GM23248 (cell line): Measurements from ENCODE around the gene KRTDAP. TPM values are rescaled to one million over a fixed set of nuclear protein-coding genes. Genes with fewer than 3 reads are reported as not detected.
"Not testable (repeated sequence)": the region's sequence is repeated elsewhere in the genome, so short reads cannot be mapped to it uniquely, and the experiment has no call there.

ENCODE experiments used
- DNase-seq: peaks from one replicate; pipeline ENCODE4 v3.0.0-alpha.2; 2015
- H2AFZ ChIP-seq: fragments of 200-600 bp; sonication (generic); 2 replicates; pipeline ENCODE4 v1.6.1; 2016; ENCODE audit warnings: antibody characterized with exemption
- H3F3A ChIP-seq: fragments of 200-600 bp; sonication (generic); 2 replicates; pipeline ENCODE4 v1.6.1; 2016; ENCODE audit warnings: mild to moderate bottlenecking, antibody characterized with exemption, mixed run types; ENCODE audit not compliant: insufficient read depth
- H3K27ac ChIP-seq: fragments of 200-600 bp; sonication (generic); 2 replicates; pipeline ENCODE4 v1.5.1; 2016; ENCODE audit warnings: mild to moderate bottlenecking
- H3K27me3 ChIP-seq: fragments of 200-600 bp; sonication (generic); replicated peaks from 2 replicates; pipeline ENCODE4 v1.6.1; 2016; ENCODE audit warnings: mild to moderate bottlenecking; ENCODE audit not compliant: insufficient read depth
- H3K36me3 ChIP-seq: fragments of 200-600 bp; sonication (generic); 2 replicates; pipeline ENCODE4 v1.6.1; 2016; ENCODE audit warnings: low read depth, mild to moderate bottlenecking
- H3K4me1 ChIP-seq: fragments of 200-600 bp; sonication (generic); 2 replicates; pipeline ENCODE4 v1.6.1; 2016; ENCODE audit warnings: mild to moderate bottlenecking; ENCODE audit not compliant: insufficient read depth
- H3K4me2 ChIP-seq: fragments of 200-600 bp; sonication (generic); one replicate; pipeline ENCODE4 v1.6.1; 2016; ENCODE audit warnings: mild to moderate bottlenecking; ENCODE audit not compliant: unreplicated experiment
- H3K4me3 ChIP-seq: fragments of 200-600 bp; sonication (generic); 2 replicates; pipeline ENCODE4 v1.5.1; 2016; ENCODE audit warnings: mild to moderate bottlenecking
- H3K79me2 ChIP-seq: fragments of 200-600 bp; sonication (generic); 2 replicates; pipeline ENCODE4 v1.6.1; 2016; ENCODE audit warnings: mild to moderate bottlenecking; ENCODE audit not compliant: insufficient read depth
- H3K9ac ChIP-seq: fragments of 200-600 bp; sonication (generic); 2 replicates; pipeline ENCODE4 v1.6.1; 2016; ENCODE audit warnings: mild to moderate bottlenecking
- H3K9me2 ChIP-seq: fragments of 200-600 bp; sonication (generic); 2 replicates; pipeline ENCODE4 v1.6.1; 2016; ENCODE audit warnings: mixed run types, mild to moderate bottlenecking, moderate library complexity; ENCODE audit not compliant: insufficient read depth
- H3K9me3 ChIP-seq: fragments of 200-600 bp; sonication (generic); one replicate; pipeline ENCODE4 v1.6.1; 2017; ENCODE audit warnings: low read depth
- H4K20me1 ChIP-seq: fragments of 200-600 bp; sonication (generic); 2 replicates; pipeline ENCODE4 v1.6.0; 2016; ENCODE audit not compliant: insufficient read depth
- EZH2 ChIP-seq: fragments of 200-600 bp; sonication (generic); IDR thresholded peaks from 2 replicates; pipeline ENCODE4 v1.6.1; 2018; ENCODE audit warnings: antibody characterized with exemption, mild to moderate bottlenecking; ENCODE audit not compliant: insufficient read depth, poor library complexity, severe bottlenecking
- EZH2phosphoT487 ChIP-seq: fragments of 200-600 bp; sonication (generic); IDR thresholded peaks from 2 replicates; pipeline ENCODE4 v1.6.1; 2018; ENCODE audit warnings: antibody characterized with exemption, moderate library complexity, mild to moderate bottlenecking, low read depth; ENCODE audit not compliant: insufficient read depth
- WGBS, 2 experiments: methylation state at CpG; one replicate each; pipeline ENCODE4 v1.1.6; 2015 to 2017; ENCODE audit warnings: low lambda C conversion rate in 2 of 2, low coverage in 1 of 2; ENCODE audit errors: missing lambda C conversion rate in 2 of 2; 5-methylcytosine and 5-hydroxymethylcytosine counted together
- in situ Hi-C: fragments of 300-500 bp; cut with MboI; formaldehyde crosslinking; loops from 2 replicates; pipeline ENCODE4 v1.15.0; 2020
- polyA plus RNA-seq: library from polyadenylated mRNA; unstranded; fragments of >200 nt; fragmentation: Nextera tagmentation; extraction: Ambion mirVana; gene quantifications from 2 replicates; pipeline ENCODE4 v1.2.1, GENCODE V29; 2016
- total RNA-seq: library from RNA; depleted of rRNA; stranded (reverse); fragments of >200 nt; shearing (Covaris generic); gene quantifications from 2 replicates; pipeline ENCODE4 v1.2.3, GENCODE V29; 2014

The KRTDAP gene
- total and polyA plus RNA-seq, 2 experiments from 2014 or later = not detected

DNA sequence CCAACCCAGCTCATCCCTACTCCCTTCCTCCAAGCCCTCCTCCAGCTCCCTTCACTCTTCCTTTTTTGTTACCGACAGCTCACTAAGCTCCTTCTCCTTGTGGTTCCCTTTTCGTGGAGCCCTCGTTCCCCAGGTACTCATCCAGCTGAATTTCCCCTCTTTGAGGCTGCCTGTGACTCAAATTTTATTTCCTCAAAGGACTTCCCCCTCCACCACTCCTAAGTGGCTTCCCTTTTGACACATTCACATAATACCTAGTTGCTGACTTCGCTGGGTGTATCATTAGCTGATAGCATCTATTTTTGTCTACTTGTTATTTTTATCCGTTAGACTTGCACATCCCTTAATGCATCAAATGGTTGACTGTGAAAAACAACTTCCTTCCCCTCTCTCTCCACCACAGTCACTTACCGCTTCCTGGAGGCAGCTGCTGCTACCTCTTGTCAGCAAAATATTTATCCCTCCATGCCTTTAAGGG lies 27.7 kb downstream of the KRTDAP start:
- no peaks in the 10 kb centered on the region for H3K36me3 ChIP-seq
- in situ Hi-C loops = no loop called here
- WGBS, 2 experiments = 26 to 29% methylated on average over 6 of the region's 6 CpGs

DNA sequence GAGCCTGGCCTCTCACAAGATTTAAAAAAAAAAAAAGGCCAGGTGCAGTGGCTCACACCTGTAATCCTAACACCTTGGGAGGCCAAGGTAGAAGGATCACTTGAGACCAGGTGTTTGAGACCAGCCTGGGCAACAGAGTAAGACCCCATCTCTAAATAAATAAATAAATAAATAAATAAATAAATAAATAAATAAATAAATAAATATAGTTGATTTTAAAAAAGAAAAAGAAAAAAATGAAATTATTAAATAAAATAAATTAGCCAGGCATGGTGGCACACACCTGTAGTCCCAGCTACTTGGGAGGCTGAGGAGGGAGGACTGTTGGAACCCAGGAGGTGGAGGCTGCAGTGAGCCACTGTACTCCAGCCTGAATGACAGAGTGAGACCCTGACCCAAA lies 28.5 kb downstream of the KRTDAP start:
- H3F3A ChIP-seq, H3K4me1 ChIP-seq, H3K4me2 ChIP-seq, H3K79me2 ChIP-seq, H3K4me3 ChIP-seq, H3K27ac ChIP-seq, H2AFZ ChIP-seq, in situ Hi-C loops, DNase-seq, H3K36me3 ChIP-seq, H3K9me3 ChIP-seq, H3K27me3 ChIP-seq, H3K9me2 ChIP-seq, H3K9ac ChIP-seq, H4K20me1 ChIP-seq: not testable (repeated sequence)

More for the DNA sequence above, 27.7 kb downstream of the KRTDAP start:
- H3K9me3 ChIP-seq = no peaks in the 10 kb centered on the region
- H3F3A ChIP-seq = no peaks in the 10 kb centered on the region
- no peaks in the 10 kb centered on the region for H3K4me1 ChIP-seq
- H3K9me2 ChIP-seq = no peaks in the 10 kb centered on the region
- no peaks in the 10 kb centered on the region for H3K79me2 ChIP-seq
- H3K4me2 ChIP-seq = no peak overlapping the region
- peaks cover 11% of the 10 kb centered on the region for H3K27me3 ChIP-seq
- TF ChIP-seq EZH2phosphoT487 = no peak
- no peak for TF ChIP-seq EZH2
- H3K9ac ChIP-seq = no peak overlapping the region
- H3K27ac ChIP-seq = no peak overlapping the region
- no peak for DNase-seq
- H4K20me1 ChIP-seq = no peaks in the 10 kb centered on the region
- H3K4me3 ChIP-seq = no peak overlapping the region
- H2AFZ ChIP-seq = no peak overlapping the region

DNA sequence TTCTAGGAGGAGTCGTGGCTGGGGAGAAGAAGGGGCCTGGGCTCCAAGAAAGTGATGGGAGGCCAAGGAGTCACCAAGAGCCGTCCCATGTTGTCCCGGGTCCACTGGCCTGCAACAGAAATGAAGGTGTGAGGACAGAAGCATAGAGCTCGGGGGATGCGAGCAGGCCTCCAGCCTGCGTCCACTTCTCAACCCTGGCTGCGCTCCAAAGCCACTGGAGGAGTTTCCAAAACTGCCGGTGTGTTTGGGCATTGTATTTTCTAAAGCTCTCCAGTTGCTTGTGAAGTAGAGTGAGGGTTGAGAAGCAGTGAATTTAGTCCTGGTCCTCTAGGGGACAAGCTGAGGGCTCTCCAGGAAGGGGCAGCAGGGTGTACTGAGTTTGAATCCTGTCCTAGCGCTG lies 29.2 kb downstream of the KRTDAP start:
- no peaks in the 10 kb centered on the region for H3K4me1 ChIP-seq
- no peaks in the 10 kb centered on the region for H3F3A ChIP-seq
- 71 to 74% methylated on average over 9 of the region's 9 CpGs for WGBS, 2 experiments
- no peaks in the 10 kb centered on the region for H3K9me3 ChIP-seq
- no peak overlapping the region for H2AFZ ChIP-seq
- no peaks in the 10 kb centered on the region for H3K79me2 ChIP-seq
- H3K27ac ChIP-seq = no peak overlapping the region
- TF ChIP-seq EZH2 (no peak), EZH2phosphoT487 (no peak)
- H3K27me3 ChIP-seq = peaks cover 8% of the 10 kb centered on the region
- H3K4me3 ChIP-seq = no peak overlapping the region
- H3K36me3 ChIP-seq = no peaks in the 10 kb centered on the region
- no peak overlapping the region for H3K4me2 ChIP-seq
- no peak for DNase-seq
- in situ Hi-C loops = no loop called here
- H3K9ac ChIP-seq = no peak overlapping the region
- no peaks in the 10 kb centered on the region for H4K20me1 ChIP-seq
- H3K9me2 ChIP-seq = no peaks in the 10 kb centered on the region

DNA sequence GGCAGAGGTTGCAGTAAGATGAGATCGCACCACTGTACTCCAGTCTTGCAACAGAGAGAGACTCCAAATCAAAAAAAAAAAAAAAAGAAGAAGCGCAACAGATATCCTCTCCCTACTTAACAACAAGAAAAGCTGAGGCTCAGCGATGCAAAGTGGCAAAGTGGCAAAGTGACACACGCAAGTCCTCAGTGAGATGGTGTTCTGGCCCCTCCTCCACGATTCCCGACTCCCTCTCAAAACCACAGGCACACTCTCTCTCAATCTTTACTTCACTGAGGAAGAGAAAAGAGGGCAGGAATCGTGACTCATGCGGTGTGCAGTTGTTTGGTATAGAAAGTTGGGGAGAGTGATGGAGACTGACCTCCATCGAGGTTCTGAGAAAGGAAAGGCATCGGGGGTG lies 29.7 kb downstream of the KRTDAP start:
- in situ Hi-C loops = no loop called here
- no peak overlapping the region for H3K27ac ChIP-seq
- DNase-seq = no peak
- no peak overlapping the region for H3K9ac ChIP-seq
- H3K79me2 ChIP-seq = no peaks in the 10 kb centered on the region
- H3F3A ChIP-seq = no peaks in the 10 kb centered on the region
- H3K27me3 ChIP-seq = peaks cover 8% of the 10 kb centered on the region
- H3K9me3 ChIP-seq = no peaks in the 10 kb centered on the region
- WGBS, 2 experiments = 78 to 79% methylated on average over 10 of the region's 10 CpGs
- H3K36me3 ChIP-seq = no peaks in the 10 kb centered on the region
- H4K20me1 ChIP-seq = no peaks in the 10 kb centered on the region
- H3K9me2 ChIP-seq = no peaks in the 10 kb centered on the region
- H2AFZ ChIP-seq = no peak overlapping the region
- no peak overlapping the region for H3K4me2 ChIP-seq
- no peak overlapping the region for H3K4me3 ChIP-seq
- TF ChIP-seq EZH2phosphoT487 = no peak
- TF ChIP-seq EZH2 = no peak
- H3K4me1 ChIP-seq = no peaks in the 10 kb centered on the region

DNA sequence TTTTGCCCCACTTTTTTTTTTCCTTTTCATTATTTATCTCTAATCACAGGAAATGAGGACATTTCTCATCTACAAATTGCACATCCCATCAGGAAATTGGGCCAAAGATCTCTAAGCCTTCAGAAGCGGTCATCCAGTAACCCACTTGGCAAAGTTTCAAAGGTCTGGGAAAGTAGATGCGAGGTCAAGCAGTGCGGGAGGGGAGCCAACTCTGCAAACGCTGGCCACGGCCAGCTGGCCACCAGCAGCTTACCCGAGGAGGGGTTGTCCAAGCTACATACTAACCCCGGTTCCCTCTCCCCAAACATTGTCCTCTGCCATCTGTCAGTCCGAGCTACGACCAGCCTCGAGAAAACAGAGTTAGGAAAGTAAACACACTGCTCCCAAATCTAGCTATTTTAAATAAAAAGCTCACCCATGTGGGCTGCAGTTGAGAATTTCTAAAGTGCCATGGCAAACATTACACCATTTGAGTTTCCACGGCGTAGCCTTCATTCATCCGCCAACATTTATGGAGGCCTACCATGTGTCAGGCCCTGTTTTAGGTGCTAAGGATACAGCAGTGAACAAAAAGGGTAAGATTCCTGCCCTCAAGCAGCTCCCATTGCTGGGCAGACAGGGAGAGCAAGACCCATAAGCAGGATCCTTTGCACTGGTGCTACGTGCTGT lies 30.7 kb downstream of the KRTDAP start:
- Histone ChIP-seq H3K27ac (no peak overlapping the region), H3K4me1 (no peaks in the 10 kb centered on the region), H3K4me3 (no peak overlapping the region), H3K36me3 (no peaks in the 10 kb centered on the region), H3F3A (no peaks in the 10 kb centered on the region), H3K9me3 (no peaks in the 10 kb centered on the region), H3K9me2 (no peaks in the 10 kb centered on the region), H3K27me3 (no peaks in the 10 kb centered on the region), H4K20me1 (no peaks in the 10 kb centered on the region), H3K9ac (no peak overlapping the region), H3K4me2 (no peak overlapping the region), H2AFZ (no peak overlapping the region), H3K79me2 (no peaks in the 10 kb centered on the region)
- TF ChIP-seq EZH2 (no peak), EZH2phosphoT487 (no peak)
- WGBS, 2 experiments = 56 to 61% methylated on average over 14 of the region's 14 CpGs
- in situ Hi-C loops = no loop called here
- DNase-seq = no peak
